Measurements from ENCODE around the gene CDC20. TPM values are rescaled to one million over a fixed set of nuclear protein-coding genes. Genes with fewer than 3 reads are reported as not detected.

CDC20 gene
- total and polyA plus RNA-seq, 2 of the 8 experiments (the other 6 are each of a cell fraction or from before 2014, with no cell fraction given) = 214 to 221 TPM

GRCh38 chr1:43322506-43322905, 36.3 kb upstream of the CDC20 start:
- 98% methylated on average over 5 of the region's 5 CpGs; no CpG with 5 or more reads in 1 of the 2 experiments for WGBS, 2 experiments (ENCODE audit: extremely low coverage in 1 of 2, insufficient coverage in 1 of 2, insufficient read length in 1 of 2, insufficient replicate concordance in 2 of 2, low coverage in 1 of 2, low lambda C conversion rate in 2 of 2, missing lambda C conversion rate in 1 of 2)
- no peak overlapping the region for H4K5ac ChIP-seq (ENCODE audit: insufficient read length, low read depth, low read length)
- H3K4me2 ChIP-seq (ENCODE audit: insufficient read depth in 1 of 2, low read depth in 2 of 2, low read length in 2 of 2) = no peak overlapping the region
- no peak overlapping the region for H2AK5ac ChIP-seq (ENCODE audit: low read depth, low read length)
- ChIA-PET POLR2A (ENCODE audit: partially characterized antibody) (interaction anchor here (1.0 kb wide), 1 partner anchor 38 kb away, joined by 4 read pairs; no protein-coding TSS in a partner anchor), CTCF (ENCODE audit: partially characterized antibody) (interaction anchor here (0.8 to 1.5 kb wide), 7 partner anchors 8 to 96 kb away, joined by 3 to 4 read pairs (median 3); partner anchors contain the start of gene C1orf210)
- no peak overlapping the region for H3K14ac ChIP-seq (ENCODE audit: insufficient read length)
- no peaks in the 10 kb centered on the region; a peak in 1 of 7 replicates for H3K27me3 ChIP-seq (replicated peaks in 1 of 4; ENCODE audit: control insufficient read depth in 3 of 4, extremely low read depth in 1 of 4, insufficient read depth in 3 of 4, low read length in 3 of 4)
- no peak overlapping the region for H4K91ac ChIP-seq (replicated peaks; ENCODE audit: insufficient read length, low read length)
- no peak overlapping the region for H3K18ac ChIP-seq (ENCODE audit: extremely low read depth, low read length)
- DNase-seq (ENCODE audit: low read depth in 1 of 2, low spot score in 2 of 2) = no peak
- H2BK120ac ChIP-seq (replicated peaks; ENCODE audit: low read depth, low read length) = no peak overlapping the region
- no peak overlapping the region for H3K4ac ChIP-seq (replicated peaks; ENCODE audit: insufficient read length, low read depth, low read length)
- peaks cover 0 to 5% (median 2%) of the 10 kb centered on the region in 4 experiments; a peak in 3 of 7 replicates for H3K4me1 ChIP-seq (replicated peaks in 1 of 4; ENCODE audit: control insufficient read depth in 3 of 4, insufficient read depth in 4 of 4, low read length in 3 of 4)
- H2AFZ ChIP-seq (ENCODE audit: low read length) = no peak overlapping the region
- no peaks in the 10 kb centered on the region for H3K36me3 ChIP-seq (ENCODE audit: control insufficient read depth in 2 of 4, insufficient read depth in 4 of 4, low read length in 3 of 4)
- H2BK20ac ChIP-seq (ENCODE audit: low read length) = no peak overlapping the region
- H4K20me1 ChIP-seq (replicated peaks in 1 of 2; ENCODE audit: control insufficient read depth in 1 of 2, insufficient read depth in 2 of 2, low read length in 2 of 2) = no peaks in the 10 kb centered on the region
- H3K9ac ChIP-seq (replicated peaks in 1 of 4; ENCODE audit: extremely low read depth in 1 of 4, low read depth in 3 of 4, low read length in 3 of 4) = no peak overlapping the region
- no peaks in the 10 kb centered on the region for H3K79me2 ChIP-seq (ENCODE audit: control insufficient read depth in 1 of 2, insufficient read depth in 2 of 2, low read length in 2 of 2)
- H3K23ac ChIP-seq (ENCODE audit: insufficient read length) = no peak overlapping the region
- H3K56ac ChIP-seq (replicated peaks; ENCODE audit: insufficient read length, low read depth, low read length) = no peak overlapping the region
- no peak overlapping the region for H3K4me3 ChIP-seq (ENCODE audit: extremely low read depth in 1 of 4, insufficient read depth in 2 of 4, low read depth in 3 of 4, low read length in 4 of 4)
- peaks cover 0 to 3% of the 10 kb centered on the region in 2 experiments; a peak in 1 of 4 replicates for H3K9me3 ChIP-seq (ENCODE audit: insufficient read depth in 2 of 2, low read depth in 1 of 2, low read length in 1 of 2)
- H2BK15ac ChIP-seq (ENCODE audit: low read length) = no peak overlapping the region
- no peak overlapping the region for H3K27ac ChIP-seq (ENCODE audit: low read depth, low read length)
- H4K8ac ChIP-seq (ENCODE audit: extremely low read depth, insufficient read depth, low read length) = no peak overlapping the region
- H2BK12ac ChIP-seq (ENCODE audit: low read depth, low read length) = no peak overlapping the region
- no peaks in the 10 kb centered on the region for H3K79me1 ChIP-seq (ENCODE audit: low read depth, low read length)
- no peaks in the 10 kb centered on the region for H3K23me2 ChIP-seq (ENCODE audit: low read depth, low read length)
- H2BK5ac ChIP-seq (ENCODE audit: low read depth, low read length) = no peak overlapping the region
- no peak for FAIRE-seq
- no peak for TF ChIP-seq SP4 (IDR thresholded peaks at IDR 0.05; ENCODE audit: low read length)
- TF ChIP-seq NANOG (IDR thresholded peaks at IDR 0.05; ENCODE audit: insufficient read depth, low read depth, low read length, poor library complexity, severe bottlenecking) = no peak
- TF ChIP-seq, protein P1, sequence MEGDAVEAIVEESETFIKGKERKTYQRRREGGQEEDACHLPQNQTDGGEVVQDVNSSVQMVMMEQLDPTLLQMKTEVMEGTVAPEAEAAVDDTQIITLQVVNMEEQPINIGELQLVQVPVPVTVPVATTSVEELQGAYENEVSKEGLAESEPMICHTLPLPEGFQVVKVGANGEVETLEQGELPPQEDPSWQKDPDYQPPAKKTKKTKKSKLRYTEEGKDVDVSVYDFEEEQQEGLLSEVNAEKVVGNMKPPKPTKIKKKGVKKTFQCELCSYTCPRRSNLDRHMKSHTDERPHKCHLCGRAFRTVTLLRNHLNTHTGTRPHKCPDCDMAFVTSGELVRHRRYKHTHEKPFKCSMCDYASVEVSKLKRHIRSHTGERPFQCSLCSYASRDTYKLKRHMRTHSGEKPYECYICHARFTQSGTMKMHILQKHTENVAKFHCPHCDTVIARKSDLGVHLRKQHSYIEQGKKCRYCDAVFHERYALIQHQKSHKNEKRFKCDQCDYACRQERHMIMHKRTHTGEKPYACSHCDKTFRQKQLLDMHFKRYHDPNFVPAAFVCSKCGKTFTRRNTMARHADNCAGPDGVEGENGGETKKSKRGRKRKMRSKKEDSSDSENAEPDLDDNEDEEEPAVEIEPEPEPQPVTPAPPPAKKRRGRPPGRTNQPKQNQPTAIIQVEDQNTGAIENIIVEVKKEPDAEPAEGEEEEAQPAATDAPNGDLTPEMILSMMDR (IDR thresholded peaks at IDR 0.05; ENCODE audit: control extremely low read depth in 1 of 3, insufficient read depth in 1 of 3, low read depth in 1 of 3, low read length in 3 of 3) = no peak
- no peak for TF ChIP-seq RXRA (IDR thresholded peaks at IDR 0.05; ENCODE audit: insufficient read depth, low read depth, low read length)
- no peak for TF ChIP-seq TBP (IDR thresholded peaks at IDR 0.05; ENCODE audit: low read depth, low read length)
- no peak for TF ChIP-seq SUZ12 (IDR thresholded peaks at IDR 0.05; ENCODE audit: low read length)
- no peak for TF ChIP-seq MAX (IDR thresholded peaks at IDR 0.05)
- no peak for TF ChIP-seq RBBP5 (IDR thresholded peaks at IDR 0.05; ENCODE audit: borderline replicate concordance, low read depth, low read length)
- TF ChIP-seq RAD21 (IDR thresholded peaks at IDR 0.05 in 1 of 2, conservative IDR thresholded peaks at IDR 0.05 in 1 of 2; ENCODE audit: low read depth in 2 of 2, low read length in 2 of 2) = no peak
- no peak for TF ChIP-seq RNF2 (IDR thresholded peaks at IDR 0.05; ENCODE audit: borderline replicate concordance, low read depth, low read length, missing control alignments, poor library complexity, severe bottlenecking)

Data from H1 (cell line).